Activated T-cell treated with anti-CD3 and anti-CD28 coated beads, Interleukin-2, amount 50 U/mL, for 4 hours (primary cell): ENCODE measurements around the gene HNF1A. TPM values are rescaled to one million over a fixed set of nuclear protein-coding genes. Genes with fewer than 3 reads are reported as not detected.

ENCODE experiments used
- total RNA-seq, 3 donors: library from RNA; stranded (reverse); gene quantifications; one replicate each; pipeline ENCODE4 v1.2.1, GENCODE V29; 2021

Gene HNF1A
- total RNA-seq, 3 donors from 2014 or later, result not detected

Other genes with a start within 250 kb of the HNF1A start
- 10 to 100 TPM; 21.6 to 28.0 (median 22.8) TPM for gene SPPL3, start 74.2 kb upstream of the HNF1A start, total RNA-seq
- gene C12orf43, start 37.9 kb downstream of the HNF1A start, total RNA-seq, result 10 to 100 TPM; 40.3 to 55.0 (median 40.5) TPM
- 1 to 10 TPM; 5.5 to 8.8 (median 6.2) TPM for gene OASL, start 60.7 kb downstream of the HNF1A start, total RNA-seq
- gene P2RX7, start 154.3 kb downstream of the HNF1A start, total RNA-seq, result 1 to 10 TPM; 2.5 to 4.8 (median 2.9) TPM
- 10 to 100 TPM; 18.1 to 21.9 (median 21.6) TPM for gene P2RX4, start 231.6 kb downstream of the HNF1A start, total RNA-seq